Measurements from ENCODE around the gene ARHGAP11A.

ARHGAP11A gene

DNA sequence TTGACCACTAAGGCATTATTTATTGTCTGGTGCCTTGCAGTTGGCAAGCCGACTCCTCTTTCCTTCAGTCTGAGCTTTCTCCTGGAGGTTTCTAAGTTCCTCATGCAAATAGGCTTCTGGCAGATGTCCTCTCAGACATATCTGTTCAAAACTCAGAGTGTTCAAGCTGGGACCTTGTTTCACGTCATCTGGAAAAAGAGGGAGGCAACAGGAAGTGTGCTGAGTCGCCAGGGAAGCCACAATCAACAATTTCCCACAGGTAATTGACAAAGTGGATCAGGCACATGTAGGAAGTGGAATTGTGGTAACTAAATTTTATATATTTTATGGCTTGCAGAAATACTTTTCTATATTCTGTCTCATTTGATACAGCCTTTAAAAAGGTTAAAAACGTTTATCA, 40.8 kb downstream of the ARHGAP11A start:
- Histone ChIP-seq H2BK15ac (ENCODE audit: low read depth, poor library complexity, severe bottlenecking) (no peak overlapping the region), H2BK120ac (ENCODE audit: low read depth, low read length) (no peak overlapping the region), H3K4ac (ENCODE audit: low read depth in 1 of 2, low read length in 2 of 2) (no peak overlapping the region), H3K18ac (ENCODE audit: low read depth in 1 of 2, low read length in 2 of 2) (no peak overlapping the region), H3K14ac (ENCODE audit: low read length in 2 of 2) (no peak overlapping the region), H3K27ac (ENCODE audit: low read length, poor library complexity, severe bottlenecking) (no peak overlapping the region), H2BK12ac (ENCODE audit: low read length in 2 of 2) (no peak overlapping the region), H4K91ac (ENCODE audit: low read length) (no peak overlapping the region), H2AFZ (ENCODE audit: low read depth, low read length) (no peak overlapping the region), H3K4me2 (ENCODE audit: low read length, poor library complexity, severe bottlenecking) (no peak overlapping the region), H3K9ac (ENCODE audit: low read length) (no peak overlapping the region), H3K79me1 (replicated peaks; ENCODE audit: low read length, poor library complexity, severe bottlenecking) (no peaks in the 10 kb centered on the region), H3K36me3 (ENCODE audit: control insufficient read depth in 1 of 2, insufficient read depth in 2 of 2, low read depth in 1 of 2, low read length in 2 of 2) (no peaks in the 10 kb centered on the region), H4K8ac (ENCODE audit: low read length) (no peak overlapping the region), H3K27me3 (ENCODE audit: control insufficient read depth in 1 of 2, insufficient read depth in 1 of 2, low read length in 2 of 2) (no peaks in the 10 kb centered on the region), H2AK5ac (ENCODE audit: low read length, severe bottlenecking) (no peak overlapping the region), H3K4me3 (ENCODE audit: insufficient read depth in 1 of 2, low read depth in 1 of 2, low read length in 2 of 2) (no peak overlapping the region), H3K23ac (ENCODE audit: low read length in 2 of 2) (no peak overlapping the region), H2BK5ac (ENCODE audit: low read depth, low read length, poor library complexity, severe bottlenecking) (no peak overlapping the region), H3K4me1 (ENCODE audit: control insufficient read depth, insufficient read depth, low read depth, low read length) (peaks cover 20% of the 10 kb centered on the region), H3K9me3 (ENCODE audit: control insufficient read depth, low read length) (no peaks in the 10 kb centered on the region)
- WGBS = 74% methylated on average over 3 of the region's 4 CpGs
- no peak for DNase-seq

DNA sequence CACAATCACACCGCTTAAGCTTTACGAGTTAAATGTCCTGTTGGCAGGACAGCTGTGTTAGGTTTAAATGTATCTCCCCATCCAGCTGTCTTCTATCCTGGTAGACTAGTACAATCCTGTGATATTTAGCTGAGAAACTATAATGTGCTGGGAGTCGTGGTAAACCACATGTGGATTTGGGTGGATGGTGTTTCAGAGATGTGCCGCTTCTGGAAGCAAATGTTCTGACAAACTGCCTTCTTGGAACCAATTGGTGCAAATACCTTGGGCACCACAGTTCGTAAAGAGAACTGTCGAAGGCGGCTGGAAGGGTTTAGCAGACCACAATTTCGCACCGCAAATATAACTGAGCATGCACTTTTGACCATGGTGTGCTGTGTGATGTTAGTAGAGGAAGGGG, 41.2 kb downstream of the ARHGAP11A start:
- H3K27ac ChIP-seq (ENCODE audit: low read length, poor library complexity, severe bottlenecking) = no peak overlapping the region
- H3K18ac ChIP-seq (ENCODE audit: low read depth in 1 of 2, low read length in 2 of 2) = no peak overlapping the region
- H2AFZ ChIP-seq (ENCODE audit: low read depth, low read length) = no peak overlapping the region
- H3K4me2 ChIP-seq (ENCODE audit: low read length, poor library complexity, severe bottlenecking) = no peak overlapping the region
- no peak overlapping the region for H2BK15ac ChIP-seq (ENCODE audit: low read depth, poor library complexity, severe bottlenecking)
- WGBS = 96% methylated on average over 9 of the region's 9 CpGs
- H3K23ac ChIP-seq (ENCODE audit: low read length in 2 of 2) = no peak overlapping the region
- H3K14ac ChIP-seq (ENCODE audit: low read length in 2 of 2) = no peak overlapping the region
- no peak overlapping the region for H3K4ac ChIP-seq (ENCODE audit: low read depth in 1 of 2, low read length in 2 of 2)
- no peak overlapping the region for H2BK5ac ChIP-seq (ENCODE audit: low read depth, low read length, poor library complexity, severe bottlenecking)
- no peak overlapping the region for H2AK5ac ChIP-seq (ENCODE audit: low read length, severe bottlenecking)
- no peak overlapping the region for H2BK120ac ChIP-seq (ENCODE audit: low read depth, low read length)
- no peaks in the 10 kb centered on the region for H3K27me3 ChIP-seq (ENCODE audit: control insufficient read depth in 1 of 2, insufficient read depth in 1 of 2, low read length in 2 of 2)
- H3K9ac ChIP-seq (ENCODE audit: low read length) = no peak overlapping the region
- peaks cover 20% of the 10 kb centered on the region for H3K4me1 ChIP-seq (ENCODE audit: control insufficient read depth, insufficient read depth, low read depth, low read length)
- H2BK12ac ChIP-seq (ENCODE audit: low read length in 2 of 2) = no peak overlapping the region
- H3K9me3 ChIP-seq (ENCODE audit: control insufficient read depth, low read length) = no peaks in the 10 kb centered on the region
- H3K36me3 ChIP-seq (ENCODE audit: control insufficient read depth in 1 of 2, insufficient read depth in 2 of 2, low read depth in 1 of 2, low read length in 2 of 2) = no peaks in the 10 kb centered on the region
- no peak overlapping the region for H4K8ac ChIP-seq (ENCODE audit: low read length)
- no peak for DNase-seq
- peak overlapping the region; percentile 9 for H4K91ac ChIP-seq (ENCODE audit: low read length)
- no peak overlapping the region for H3K4me3 ChIP-seq (ENCODE audit: insufficient read depth in 1 of 2, low read depth in 1 of 2, low read length in 2 of 2)
- no peaks in the 10 kb centered on the region for H3K79me1 ChIP-seq (replicated peaks; ENCODE audit: low read length, poor library complexity, severe bottlenecking)

DNA sequence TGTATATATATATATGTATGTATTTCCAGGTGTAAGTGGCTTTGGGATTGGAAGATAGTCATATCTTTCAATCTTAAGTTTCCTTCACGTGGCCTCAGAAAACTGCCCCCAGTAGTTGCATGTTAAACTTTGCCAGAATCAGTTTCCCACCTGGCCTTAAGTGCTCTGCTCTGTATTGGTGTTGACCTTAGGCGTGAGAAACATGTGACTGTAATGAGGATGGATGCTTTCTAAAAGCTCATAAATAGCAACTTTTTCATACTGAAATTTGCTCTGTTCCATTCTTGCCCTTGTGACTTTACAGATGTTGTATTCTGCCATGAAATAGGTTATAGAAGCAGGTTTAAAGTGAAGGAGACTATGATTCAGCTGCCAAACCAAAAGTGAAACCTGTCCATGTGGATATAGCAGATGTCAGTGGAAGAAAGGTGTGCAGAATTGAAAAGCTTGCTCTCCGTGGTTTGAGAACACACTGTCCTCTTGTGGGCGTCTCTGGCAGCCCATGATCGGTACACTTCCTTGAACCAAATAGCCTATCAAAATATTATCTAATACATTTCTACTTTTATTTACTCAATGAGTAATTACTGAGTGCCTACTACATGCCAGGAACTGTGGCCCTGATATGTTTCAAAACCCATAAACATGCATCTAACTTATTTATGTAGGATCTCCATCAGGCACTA, 42.0 kb downstream of the ARHGAP11A start:
- Histone ChIP-seq H2BK12ac (ENCODE audit: low read length in 2 of 2) (no peak overlapping the region), H2BK5ac (ENCODE audit: low read depth, low read length, poor library complexity, severe bottlenecking) (no peak overlapping the region), H3K14ac (ENCODE audit: low read length in 2 of 2) (no peak overlapping the region), H2BK120ac (ENCODE audit: low read depth, low read length) (no peak overlapping the region), H3K36me3 (ENCODE audit: control insufficient read depth in 1 of 2, insufficient read depth in 2 of 2, low read depth in 1 of 2, low read length in 2 of 2) (no peaks in the 10 kb centered on the region), H3K9ac (ENCODE audit: low read length) (no peak overlapping the region), H2AFZ (ENCODE audit: low read depth, low read length) (no peak overlapping the region), H2BK15ac (ENCODE audit: low read depth, poor library complexity, severe bottlenecking) (no peak overlapping the region), H3K79me1 (replicated peaks; ENCODE audit: low read length, poor library complexity, severe bottlenecking) (no peaks in the 10 kb centered on the region), H3K4ac (ENCODE audit: low read depth in 1 of 2, low read length in 2 of 2) (no peak overlapping the region), H3K27me3 (ENCODE audit: control insufficient read depth in 1 of 2, insufficient read depth in 1 of 2, low read length in 2 of 2) (no peaks in the 10 kb centered on the region), H3K9me3 (ENCODE audit: control insufficient read depth, low read length) (no peaks in the 10 kb centered on the region), H3K23ac (ENCODE audit: low read length in 2 of 2) (no peak overlapping the region), H4K8ac (ENCODE audit: low read length) (no peak overlapping the region), H3K27ac (ENCODE audit: low read length, poor library complexity, severe bottlenecking) (no peak overlapping the region), H3K4me3 (ENCODE audit: insufficient read depth in 1 of 2, low read depth in 1 of 2, low read length in 2 of 2) (no peak overlapping the region), H3K18ac (ENCODE audit: low read depth in 1 of 2, low read length in 2 of 2) (no peak overlapping the region), H4K91ac (ENCODE audit: low read length) (no peak overlapping the region), H3K4me2 (ENCODE audit: low read length, poor library complexity, severe bottlenecking) (no peak overlapping the region), H2AK5ac (ENCODE audit: low read length, severe bottlenecking) (no peak overlapping the region), H3K4me1 (ENCODE audit: control insufficient read depth, insufficient read depth, low read depth, low read length) (peaks cover 16% of the 10 kb centered on the region)
- no peak for DNase-seq
- WGBS = 89% methylated on average over 4 of the region's 5 CpGs

DNA sequence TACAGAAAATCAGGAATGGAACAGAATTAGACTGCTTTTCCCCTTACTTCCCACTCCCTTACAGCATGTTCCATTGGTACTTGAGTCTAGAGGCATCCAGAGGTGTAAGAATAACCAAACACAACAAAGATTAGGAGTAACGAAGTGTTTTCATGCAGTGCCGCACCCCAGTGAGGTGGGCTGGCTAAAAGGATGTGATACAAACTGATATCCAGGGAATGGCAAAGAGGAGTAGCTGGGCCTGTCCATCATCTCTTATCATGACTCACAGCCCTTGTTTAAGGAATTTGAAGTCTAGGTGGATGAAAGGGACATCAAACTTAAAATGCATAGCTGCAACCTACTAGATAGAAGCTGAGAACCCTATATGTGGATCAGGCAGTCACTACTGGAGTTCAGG, 42.6 kb downstream of the ARHGAP11A start:
- peaks cover 15% of the 10 kb centered on the region for H3K4me1 ChIP-seq (ENCODE audit: control insufficient read depth, insufficient read depth, low read depth, low read length)
- H2BK12ac ChIP-seq (ENCODE audit: low read length in 2 of 2) = no peak overlapping the region
- no peak overlapping the region for H3K14ac ChIP-seq (ENCODE audit: low read length in 2 of 2)
- H2AFZ ChIP-seq (ENCODE audit: low read depth, low read length) = no peak overlapping the region
- H3K4me2 ChIP-seq (ENCODE audit: low read length, poor library complexity, severe bottlenecking) = no peak overlapping the region
- peak overlapping the region; percentile 95 for H2AK5ac ChIP-seq (ENCODE audit: low read length, severe bottlenecking)
- no peak overlapping the region for H2BK120ac ChIP-seq (ENCODE audit: low read depth, low read length)
- no peaks in the 10 kb centered on the region for H3K27me3 ChIP-seq (ENCODE audit: control insufficient read depth in 1 of 2, insufficient read depth in 1 of 2, low read length in 2 of 2)
- H2BK15ac ChIP-seq (ENCODE audit: low read depth, poor library complexity, severe bottlenecking) = no peak overlapping the region
- H2BK5ac ChIP-seq (ENCODE audit: low read depth, low read length, poor library complexity, severe bottlenecking) = no peak overlapping the region
- H4K8ac ChIP-seq (ENCODE audit: low read length) = no peak overlapping the region
- no peaks in the 10 kb centered on the region for H3K9me3 ChIP-seq (ENCODE audit: control insufficient read depth, low read length)
- H3K9ac ChIP-seq (ENCODE audit: low read length) = no peak overlapping the region
- no peak overlapping the region for H3K18ac ChIP-seq (ENCODE audit: low read depth in 1 of 2, low read length in 2 of 2)
- no peak overlapping the region for H3K4ac ChIP-seq (ENCODE audit: low read depth in 1 of 2, low read length in 2 of 2)
- no peak overlapping the region for H3K23ac ChIP-seq (ENCODE audit: low read length in 2 of 2)
- no peak overlapping the region for H3K27ac ChIP-seq (ENCODE audit: low read length, poor library complexity, severe bottlenecking)
- no peak for DNase-seq
- no peaks in the 10 kb centered on the region for H3K36me3 ChIP-seq (ENCODE audit: control insufficient read depth in 1 of 2, insufficient read depth in 2 of 2, low read depth in 1 of 2, low read length in 2 of 2)
- 100% methylated on average over 2 of the region's 2 CpGs for WGBS
- no peaks in the 10 kb centered on the region for H3K79me1 ChIP-seq (replicated peaks; ENCODE audit: low read length, poor library complexity, severe bottlenecking)
- H3K4me3 ChIP-seq (ENCODE audit: insufficient read depth in 1 of 2, low read depth in 1 of 2, low read length in 2 of 2) = no peak overlapping the region
- no peak overlapping the region for H4K91ac ChIP-seq (ENCODE audit: low read length)

Measured in mesenchymal stem cell (in vitro differentiated cells and primary cell).